ENCODE measurements around the gene BHLHE23. TPM values are rescaled to one million over a fixed set of nuclear protein-coding genes. Genes with fewer than 3 reads are reported as not detected.

Gene BHLHE23
- polyA plus RNA-seq, 1 of the 3 experiments (the other 2 are of a cell fraction), result not detected

DNA sequence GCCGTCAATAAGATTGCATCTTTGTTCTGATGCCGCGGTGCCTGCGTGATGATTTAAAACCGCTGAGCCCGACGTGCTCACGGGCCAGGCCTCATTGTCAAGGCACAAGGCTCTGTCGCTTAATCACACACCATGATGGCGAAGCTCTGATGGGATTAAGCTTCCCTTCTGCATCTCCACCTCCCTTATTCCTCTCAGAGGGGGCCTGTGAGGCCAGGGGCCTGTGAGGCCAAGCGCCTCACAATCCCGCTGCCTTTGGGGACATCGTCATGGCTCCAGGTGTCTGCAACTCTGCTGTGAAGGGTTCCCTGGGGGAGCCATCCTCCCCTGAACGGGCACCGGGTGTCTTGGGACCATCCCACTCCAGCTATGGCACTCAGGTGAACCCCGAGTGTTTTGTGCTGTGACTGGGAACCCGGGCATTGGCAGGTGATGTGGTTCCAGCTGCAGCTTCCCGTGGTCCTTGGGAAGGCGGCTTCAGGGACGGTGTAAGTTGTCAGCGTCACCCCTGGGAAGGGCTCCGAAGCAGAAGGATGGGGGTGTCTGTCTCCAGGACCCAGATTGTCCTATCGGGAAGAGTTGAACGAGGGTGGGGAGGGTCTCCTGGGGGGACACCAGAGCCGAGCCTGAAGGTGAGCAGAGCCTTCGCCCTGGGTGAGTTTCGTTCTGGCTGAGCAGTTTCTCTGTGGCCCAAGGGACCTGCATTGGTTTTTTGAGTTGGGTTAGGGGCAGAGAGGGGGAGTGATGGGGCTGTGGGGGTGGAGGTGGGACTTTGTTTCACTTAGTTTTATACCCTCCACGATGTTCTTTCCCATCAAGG lies 18.0 kb upstream of the BHLHE23 start:
- H3K9me3 ChIP-seq, result no peaks in the 10 kb centered on the region
- no peaks in the 10 kb centered on the region for H3K79me2 ChIP-seq (ENCODE audit: insufficient read depth)
- no peak overlapping the region for H3K4me2 ChIP-seq
- DNase-seq, result no peak
- no peak for TF ChIP-seq TAF1 (IDR thresholded peaks at IDR 0.05; ENCODE audit: borderline replicate concordance, low read depth, low read length)
- no peak for TF ChIP-seq EZH2phosphoT487 (IDR thresholded peaks at IDR 0.05; ENCODE audit: borderline replicate concordance, low read depth)
- TF ChIP-seq ELF1 (IDR thresholded peaks at IDR 0.05), result no peak
- TF ChIP-seq, protein P1, sequence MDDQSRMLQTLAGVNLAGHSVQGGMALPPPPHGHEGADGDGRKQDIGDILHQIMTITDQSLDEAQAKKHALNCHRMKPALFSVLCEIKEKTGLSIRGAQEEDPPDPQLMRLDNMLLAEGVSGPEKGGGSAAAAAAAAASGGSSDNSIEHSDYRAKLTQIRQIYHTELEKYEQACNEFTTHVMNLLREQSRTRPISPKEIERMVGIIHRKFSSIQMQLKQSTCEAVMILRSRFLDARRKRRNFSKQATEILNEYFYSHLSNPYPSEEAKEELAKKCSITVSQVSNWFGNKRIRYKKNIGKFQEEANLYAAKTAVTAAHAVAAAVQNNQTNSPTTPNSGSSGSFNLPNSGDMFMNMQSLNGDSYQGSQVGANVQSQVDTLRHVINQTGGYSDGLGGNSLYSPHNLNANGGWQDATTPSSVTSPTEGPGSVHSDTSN (IDR thresholded peaks at IDR 0.05), result no peak
- TF ChIP-seq MAX (IDR thresholded peaks at IDR 0.05; ENCODE audit: low read depth), result no peak
- no peak for TF ChIP-seq NRF1 (IDR thresholded peaks at IDR 0.05; ENCODE audit: low read depth, low read length)
- no peak for TF ChIP-seq GABPA (IDR thresholded peaks at IDR 0.05; ENCODE audit: low read depth)
- TF ChIP-seq TEAD4 (IDR thresholded peaks at IDR 0.05; ENCODE audit: borderline replicate concordance, insufficient read depth), result no peak
- TF ChIP-seq RXRA (IDR thresholded peaks at IDR 0.05; ENCODE audit: borderline replicate concordance, low read depth), result no peak
- TF ChIP-seq SMC3 (IDR thresholded peaks at IDR 0.05; ENCODE audit: low read depth, low read length), result no peak
- no peak for TF ChIP-seq NFIC (IDR thresholded peaks at IDR 0.05; ENCODE audit: borderline replicate concordance)
- TF ChIP-seq RFX5 (IDR thresholded peaks at IDR 0.05; ENCODE audit: low read length), result no peak
- TF ChIP-seq RAD21 (IDR thresholded peaks at IDR 0.05; ENCODE audit: low read length), result no peak
- TF ChIP-seq, protein P2, sequence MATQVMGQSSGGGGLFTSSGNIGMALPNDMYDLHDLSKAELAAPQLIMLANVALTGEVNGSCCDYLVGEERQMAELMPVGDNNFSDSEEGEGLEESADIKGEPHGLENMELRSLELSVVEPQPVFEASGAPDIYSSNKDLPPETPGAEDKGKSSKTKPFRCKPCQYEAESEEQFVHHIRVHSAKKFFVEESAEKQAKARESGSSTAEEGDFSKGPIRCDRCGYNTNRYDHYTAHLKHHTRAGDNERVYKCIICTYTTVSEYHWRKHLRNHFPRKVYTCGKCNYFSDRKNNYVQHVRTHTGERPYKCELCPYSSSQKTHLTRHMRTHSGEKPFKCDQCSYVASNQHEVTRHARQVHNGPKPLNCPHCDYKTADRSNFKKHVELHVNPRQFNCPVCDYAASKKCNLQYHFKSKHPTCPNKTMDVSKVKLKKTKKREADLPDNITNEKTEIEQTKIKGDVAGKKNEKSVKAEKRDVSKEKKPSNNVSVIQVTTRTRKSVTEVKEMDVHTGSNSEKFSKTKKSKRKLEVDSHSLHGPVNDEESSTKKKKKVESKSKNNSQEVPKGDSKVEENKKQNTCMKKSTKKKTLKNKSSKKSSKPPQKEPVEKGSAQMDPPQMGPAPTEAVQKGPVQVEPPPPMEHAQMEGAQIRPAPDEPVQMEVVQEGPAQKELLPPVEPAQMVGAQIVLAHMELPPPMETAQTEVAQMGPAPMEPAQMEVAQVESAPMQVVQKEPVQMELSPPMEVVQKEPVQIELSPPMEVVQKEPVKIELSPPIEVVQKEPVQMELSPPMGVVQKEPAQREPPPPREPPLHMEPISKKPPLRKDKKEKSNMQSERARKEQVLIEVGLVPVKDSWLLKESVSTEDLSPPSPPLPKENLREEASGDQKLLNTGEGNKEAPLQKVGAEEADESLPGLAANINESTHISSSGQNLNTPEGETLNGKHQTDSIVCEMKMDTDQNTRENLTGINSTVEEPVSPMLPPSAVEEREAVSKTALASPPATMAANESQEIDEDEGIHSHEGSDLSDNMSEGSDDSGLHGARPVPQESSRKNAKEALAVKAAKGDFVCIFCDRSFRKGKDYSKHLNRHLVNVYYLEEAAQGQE (IDR thresholded peaks at IDR 0.05; ENCODE audit: low read depth, low read length), result no peak
- TF ChIP-seq SIN3A (IDR thresholded peaks at IDR 0.05; ENCODE audit: borderline replicate concordance, low read depth, low read length), result no peak
- TF ChIP-seq YY1 (IDR thresholded peaks at IDR 0.05; ENCODE audit: low read depth), result no peak
- TF ChIP-seq FOXJ3 (CRISPR knock-in tag; IDR thresholded peaks at IDR 0.05), result no peak
- TF ChIP-seq, protein P3, sequence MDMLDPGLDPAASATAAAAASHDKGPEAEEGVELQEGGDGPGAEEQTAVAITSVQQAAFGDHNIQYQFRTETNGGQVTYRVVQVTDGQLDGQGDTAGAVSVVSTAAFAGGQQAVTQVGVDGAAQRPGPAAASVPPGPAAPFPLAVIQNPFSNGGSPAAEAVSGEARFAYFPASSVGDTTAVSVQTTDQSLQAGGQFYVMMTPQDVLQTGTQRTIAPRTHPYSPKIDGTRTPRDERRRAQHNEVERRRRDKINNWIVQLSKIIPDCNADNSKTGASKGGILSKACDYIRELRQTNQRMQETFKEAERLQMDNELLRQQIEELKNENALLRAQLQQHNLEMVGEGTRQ (IDR thresholded peaks at IDR 0.05; ENCODE audit: borderline replicate concordance, low read depth, low read length), result no peak
- H2AFZ ChIP-seq (ENCODE audit: low read depth), result no peak overlapping the region
- H4K20me1 ChIP-seq (ENCODE audit: insufficient read depth), result no peaks in the 10 kb centered on the region
- H3K27me3 ChIP-seq (ENCODE audit: insufficient read depth), result peaks cover 79% of the 10 kb centered on the region
- H3F3A ChIP-seq (replicated peaks; ENCODE audit: insufficient read depth), result no peaks in the 10 kb centered on the region
- no peaks in the 10 kb centered on the region; a peak in 1 of 4 replicates for H3K4me1 ChIP-seq (ENCODE audit: control insufficient read depth in 1 of 2, insufficient read depth in 2 of 2, low read depth in 1 of 2, low read length in 1 of 2)
- no peak overlapping the region for H3K9ac ChIP-seq
- ChIA-PET CTCF (interaction anchor here (1.0 to 1.9 kb wide), 7 partner anchors 8 to 52 kb away, joined by 3 to 11 read pairs (median 4); no protein-coding TSS in a partner anchor), POLR2A (no interaction called here)
- 46% methylated on average over 21 of the region's 28 CpGs for WGBS (ENCODE audit: low lambda C conversion rate)
- H3K36me3 ChIP-seq (replicated peaks in 1 of 2; ENCODE audit: control insufficient read depth in 1 of 2, insufficient read depth in 2 of 2, low read length in 1 of 2), result no peaks in the 10 kb centered on the region
- H3K27ac ChIP-seq (ENCODE audit: low read depth in 2 of 2, low read length in 1 of 2), result no peak overlapping the region
- no peaks in the 10 kb centered on the region for H3K9me2 ChIP-seq
- no peak overlapping the region for H3K4me3 ChIP-seq (ENCODE audit: low read depth in 2 of 2, low read length in 1 of 2)

Measured in SK-N-SH (cell line).